Measurements from ENCODE around the gene OAS1.

OAS1 gene

DNA sequence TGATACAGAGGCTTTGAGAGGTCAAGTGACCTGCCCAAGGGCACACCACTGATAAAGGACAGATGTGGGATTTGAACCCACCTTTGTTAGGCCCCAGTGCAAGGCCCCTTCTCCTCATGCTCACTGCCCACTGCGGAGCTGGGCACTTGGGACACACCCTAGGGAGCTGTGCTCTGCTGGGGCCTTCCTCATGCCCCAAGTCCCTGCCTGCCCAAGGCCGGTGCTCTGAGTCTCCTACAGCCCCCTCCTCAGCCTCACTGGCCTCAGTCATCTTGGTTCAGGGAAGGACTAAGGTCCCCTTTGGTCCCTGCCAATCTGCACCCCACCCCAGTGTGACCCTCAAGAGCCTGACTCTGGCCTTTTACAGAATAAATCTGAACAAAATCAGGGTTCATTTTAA lies 23.6 kb downstream of the OAS1 start:
- Histone ChIP-seq H3K27me3 (replicated peaks; ENCODE audit: control insufficient read depth, insufficient read depth, low read length) (no peaks in the 10 kb centered on the region), H3K36me3 (ENCODE audit: control insufficient read depth, insufficient read depth, low read length) (no peaks in the 10 kb centered on the region), H3K4me3 (replicated peaks; ENCODE audit: low read depth, low read length) (no peak overlapping the region)
- TF ChIP-seq, protein P1, sequence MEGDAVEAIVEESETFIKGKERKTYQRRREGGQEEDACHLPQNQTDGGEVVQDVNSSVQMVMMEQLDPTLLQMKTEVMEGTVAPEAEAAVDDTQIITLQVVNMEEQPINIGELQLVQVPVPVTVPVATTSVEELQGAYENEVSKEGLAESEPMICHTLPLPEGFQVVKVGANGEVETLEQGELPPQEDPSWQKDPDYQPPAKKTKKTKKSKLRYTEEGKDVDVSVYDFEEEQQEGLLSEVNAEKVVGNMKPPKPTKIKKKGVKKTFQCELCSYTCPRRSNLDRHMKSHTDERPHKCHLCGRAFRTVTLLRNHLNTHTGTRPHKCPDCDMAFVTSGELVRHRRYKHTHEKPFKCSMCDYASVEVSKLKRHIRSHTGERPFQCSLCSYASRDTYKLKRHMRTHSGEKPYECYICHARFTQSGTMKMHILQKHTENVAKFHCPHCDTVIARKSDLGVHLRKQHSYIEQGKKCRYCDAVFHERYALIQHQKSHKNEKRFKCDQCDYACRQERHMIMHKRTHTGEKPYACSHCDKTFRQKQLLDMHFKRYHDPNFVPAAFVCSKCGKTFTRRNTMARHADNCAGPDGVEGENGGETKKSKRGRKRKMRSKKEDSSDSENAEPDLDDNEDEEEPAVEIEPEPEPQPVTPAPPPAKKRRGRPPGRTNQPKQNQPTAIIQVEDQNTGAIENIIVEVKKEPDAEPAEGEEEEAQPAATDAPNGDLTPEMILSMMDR (IDR thresholded peaks at IDR 0.05; ENCODE audit: insufficient read depth, low read length, poor library complexity, severe bottlenecking), result no peak
- no peak for DNase-seq (ENCODE audit: extremely low read depth, insufficient read length)

DNA sequence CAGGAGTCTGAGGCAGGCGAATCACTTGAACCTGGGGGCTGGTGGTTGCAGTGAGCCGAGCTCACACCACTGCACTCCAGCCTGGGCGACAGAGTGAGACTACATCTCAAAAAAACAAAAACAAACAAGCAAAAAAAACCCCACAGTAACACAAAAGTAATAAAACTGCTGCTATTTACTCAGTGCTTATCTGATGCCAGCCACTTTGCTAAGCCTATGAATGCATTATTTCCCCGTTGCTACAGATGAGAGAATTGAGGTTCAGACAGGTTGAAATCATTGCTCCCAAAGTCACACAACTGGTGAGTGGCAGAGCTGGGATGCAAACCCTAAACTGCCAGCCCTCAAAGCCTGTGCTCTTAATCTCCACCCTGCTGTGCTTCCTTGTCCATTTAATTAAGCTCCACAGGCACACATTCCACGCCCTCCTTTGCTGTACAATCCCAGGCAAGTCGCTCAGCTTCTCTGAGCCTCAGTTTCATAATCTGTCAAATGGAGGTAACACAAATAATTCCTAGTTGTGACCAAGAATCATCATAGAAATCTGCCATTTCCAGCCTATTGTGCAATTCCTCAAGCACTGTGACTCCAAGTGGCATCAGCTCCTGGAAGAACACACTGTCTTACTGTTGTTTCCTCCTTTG lies 25.8 kb downstream of the OAS1 start:
- TF ChIP-seq, protein P1 (IDR thresholded peaks at IDR 0.05; ENCODE audit: insufficient read depth, low read length, poor library complexity, severe bottlenecking), result no peak
- H3K27me3 ChIP-seq (replicated peaks; ENCODE audit: control insufficient read depth, insufficient read depth, low read length), result no peaks in the 10 kb centered on the region
- no peak for DNase-seq (ENCODE audit: extremely low read depth, insufficient read length)
- no peak overlapping the region for H3K4me3 ChIP-seq (replicated peaks; ENCODE audit: low read depth, low read length)
- H3K36me3 ChIP-seq (ENCODE audit: control insufficient read depth, insufficient read depth, low read length), result no peaks in the 10 kb centered on the region

DNA sequence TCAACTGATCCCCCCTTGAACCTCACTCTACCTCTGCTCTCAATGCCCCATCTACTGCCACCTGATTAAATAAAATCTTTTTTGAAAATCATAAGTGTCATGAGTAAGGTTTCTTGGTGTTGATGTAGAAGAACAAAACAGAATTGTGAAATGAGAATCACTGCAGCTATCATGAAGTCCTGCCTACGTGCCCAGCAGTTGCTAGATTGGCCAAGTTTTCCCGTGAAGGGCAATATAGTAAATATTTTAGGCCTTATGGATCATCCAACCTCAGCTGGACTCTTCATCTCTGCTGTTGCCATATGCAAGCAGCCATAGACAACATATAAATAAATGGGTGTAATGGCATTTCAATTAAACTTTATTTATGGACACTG lies 26.4 kb downstream of the OAS1 start:
- no peak for DNase-seq (ENCODE audit: extremely low read depth, insufficient read length)
- TF ChIP-seq, protein P1 (IDR thresholded peaks at IDR 0.05; ENCODE audit: insufficient read depth, low read length, poor library complexity, severe bottlenecking), result no peak
- Histone ChIP-seq H3K27me3 (replicated peaks; ENCODE audit: control insufficient read depth, insufficient read depth, low read length) (no peaks in the 10 kb centered on the region), H3K36me3 (ENCODE audit: control insufficient read depth, insufficient read depth, low read length) (no peaks in the 10 kb centered on the region), H3K4me3 (replicated peaks; ENCODE audit: low read depth, low read length) (no peak overlapping the region)

DNA sequence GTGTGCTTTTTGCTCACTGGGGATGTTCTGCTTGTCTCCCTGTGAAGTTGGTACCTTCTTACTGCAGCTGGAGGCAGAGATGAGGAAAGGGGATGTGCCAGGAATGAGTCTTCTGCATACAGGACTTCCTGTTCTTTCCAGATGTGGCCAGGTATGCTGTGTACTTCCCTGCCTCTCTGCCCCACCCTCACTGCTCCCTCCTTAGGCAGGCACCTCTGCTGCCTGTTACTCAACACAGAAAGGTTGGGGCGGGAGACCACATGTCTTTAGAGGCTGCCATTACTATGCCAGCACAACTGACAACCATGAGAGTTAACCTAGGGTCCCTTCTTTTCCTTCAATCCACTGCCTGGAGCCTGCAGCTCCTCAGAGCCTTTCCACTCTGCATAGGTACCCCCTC lies 29.5 kb downstream of the OAS1 start:
- Histone ChIP-seq H3K4me3 (replicated peaks; ENCODE audit: low read depth, low read length) (no peak overlapping the region), H3K36me3 (ENCODE audit: control insufficient read depth, insufficient read depth, low read length) (no peaks in the 10 kb centered on the region), H3K27me3 (replicated peaks; ENCODE audit: control insufficient read depth, insufficient read depth, low read length) (no peaks in the 10 kb centered on the region)
- TF ChIP-seq, protein P1 (IDR thresholded peaks at IDR 0.05; ENCODE audit: insufficient read depth, low read length, poor library complexity, severe bottlenecking), result no peak
- no peak for DNase-seq (ENCODE audit: extremely low read depth, insufficient read length)

DNA sequence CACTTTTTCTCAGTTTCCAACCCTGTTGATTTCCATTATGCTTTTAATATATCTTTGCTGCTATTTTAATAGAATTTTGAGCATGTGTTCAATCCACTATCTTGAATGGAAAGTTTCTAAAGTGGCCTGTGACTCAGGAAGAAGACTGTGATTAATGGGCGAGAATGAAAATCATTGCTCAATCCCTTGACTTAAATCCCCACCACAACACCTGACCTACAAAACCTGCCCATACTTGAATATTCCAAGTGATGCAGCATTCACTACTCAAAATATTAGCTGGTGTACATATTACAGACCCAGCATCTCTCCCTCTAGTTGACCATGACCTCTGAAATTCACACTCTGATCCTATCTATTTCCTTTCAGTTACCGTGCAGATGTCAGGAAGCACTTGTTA lies 30.2 kb downstream of the OAS1 start:
- no peak for DNase-seq (ENCODE audit: extremely low read depth, insufficient read length)
- Histone ChIP-seq H3K36me3 (ENCODE audit: control insufficient read depth, insufficient read depth, low read length) (peaks cover 2% of the 10 kb centered on the region; the same call in 1 of the 2 replicates), H3K27me3 (replicated peaks; ENCODE audit: control insufficient read depth, insufficient read depth, low read length) (no peaks in the 10 kb centered on the region), H3K4me3 (replicated peaks; ENCODE audit: low read depth, low read length) (no peak overlapping the region)
- TF ChIP-seq, protein P1 (IDR thresholded peaks at IDR 0.05; ENCODE audit: insufficient read depth, low read length, poor library complexity, severe bottlenecking), result no peak
